ENCODE results near the gene TMC6. TPM values are rescaled to one million over a fixed set of nuclear protein-coding genes. Genes with fewer than 3 reads are reported as not detected.

The TMC6 gene
- total and polyA plus RNA-seq, 8 donors, result 31.4 to 152 (median 42.8) TPM

DNA sequence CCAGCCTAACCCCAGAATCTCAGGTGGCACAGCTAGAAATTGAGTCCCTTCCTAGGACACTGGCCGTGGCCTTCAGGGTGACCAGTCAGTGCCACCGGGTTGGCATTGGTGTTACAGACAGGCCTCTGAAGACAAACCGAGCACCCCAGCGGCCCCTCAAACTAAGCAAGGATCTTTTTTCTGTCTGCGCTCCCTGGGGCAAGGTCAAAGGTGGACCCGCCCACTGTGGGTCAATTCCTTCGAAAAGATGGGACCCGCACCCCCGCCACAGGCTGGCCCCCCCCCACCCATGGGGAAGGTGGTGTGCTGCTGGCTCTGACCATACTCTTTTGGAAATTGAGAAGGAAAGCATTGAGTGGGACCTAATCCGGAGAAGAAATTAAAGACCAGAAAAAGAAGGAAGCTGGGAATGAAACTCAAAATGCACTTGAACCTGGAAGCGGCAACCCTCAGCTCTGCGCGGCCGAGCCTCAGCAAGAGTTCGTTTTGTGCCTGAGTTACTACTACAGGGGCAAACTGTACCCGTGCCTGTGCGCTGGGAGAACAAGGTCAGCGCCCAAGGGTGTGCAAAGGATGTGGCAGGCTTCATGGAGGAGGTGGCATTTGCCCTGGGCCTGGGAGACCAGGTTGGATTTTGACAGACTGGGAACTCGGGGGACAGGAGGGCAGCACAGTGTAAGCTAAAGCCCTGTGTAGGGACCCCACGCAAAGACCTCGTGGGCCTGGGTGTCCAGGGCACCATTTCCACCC lies 20.4 kb downstream of the TMC6 start:
- ATAC-seq, result no peak
- no peak overlapping the region for H3K27ac ChIP-seq
- H3K4me3 ChIP-seq, result no peak overlapping the region
- H3K36me3 ChIP-seq, result peaks cover 0 to 82% of the 10 kb centered on the region in 2 donors
- H3K9me3 ChIP-seq, result no peaks in the 10 kb centered on the region
- H3K27me3 ChIP-seq, result no peaks in the 10 kb centered on the region
- intact Hi-C loops (cut with DNase I), result no loop called here
- DNase-seq, result peak in 1 of 4 donors; percentile 44
- H3K4me1 ChIP-seq, result peaks cover 0 to 10% of the 10 kb centered on the region in 2 donors
- TF ChIP-seq, protein P1, sequence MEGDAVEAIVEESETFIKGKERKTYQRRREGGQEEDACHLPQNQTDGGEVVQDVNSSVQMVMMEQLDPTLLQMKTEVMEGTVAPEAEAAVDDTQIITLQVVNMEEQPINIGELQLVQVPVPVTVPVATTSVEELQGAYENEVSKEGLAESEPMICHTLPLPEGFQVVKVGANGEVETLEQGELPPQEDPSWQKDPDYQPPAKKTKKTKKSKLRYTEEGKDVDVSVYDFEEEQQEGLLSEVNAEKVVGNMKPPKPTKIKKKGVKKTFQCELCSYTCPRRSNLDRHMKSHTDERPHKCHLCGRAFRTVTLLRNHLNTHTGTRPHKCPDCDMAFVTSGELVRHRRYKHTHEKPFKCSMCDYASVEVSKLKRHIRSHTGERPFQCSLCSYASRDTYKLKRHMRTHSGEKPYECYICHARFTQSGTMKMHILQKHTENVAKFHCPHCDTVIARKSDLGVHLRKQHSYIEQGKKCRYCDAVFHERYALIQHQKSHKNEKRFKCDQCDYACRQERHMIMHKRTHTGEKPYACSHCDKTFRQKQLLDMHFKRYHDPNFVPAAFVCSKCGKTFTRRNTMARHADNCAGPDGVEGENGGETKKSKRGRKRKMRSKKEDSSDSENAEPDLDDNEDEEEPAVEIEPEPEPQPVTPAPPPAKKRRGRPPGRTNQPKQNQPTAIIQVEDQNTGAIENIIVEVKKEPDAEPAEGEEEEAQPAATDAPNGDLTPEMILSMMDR (IDR thresholded peaks at IDR 0.05), result no peak

GRCh38 chr17:78107457-78107856 lies 21.1 kb downstream of the TMC6 start:
- H3K4me1 ChIP-seq, result peaks cover 0 to 3% of the 10 kb centered on the region in 2 donors
- TF ChIP-seq, protein P1 (IDR thresholded peaks at IDR 0.05), result no peak
- H3K4me3 ChIP-seq, result no peak overlapping the region
- peaks cover 0 to 82% of the 10 kb centered on the region in 2 donors for H3K36me3 ChIP-seq
- DNase-seq, result no peak
- ATAC-seq, result no peak
- H3K27me3 ChIP-seq, result no peaks in the 10 kb centered on the region
- H3K27ac ChIP-seq, result no peak overlapping the region
- intact Hi-C loops (cut with DNase I), result no loop called here
- no peaks in the 10 kb centered on the region for H3K9me3 ChIP-seq

DNA sequence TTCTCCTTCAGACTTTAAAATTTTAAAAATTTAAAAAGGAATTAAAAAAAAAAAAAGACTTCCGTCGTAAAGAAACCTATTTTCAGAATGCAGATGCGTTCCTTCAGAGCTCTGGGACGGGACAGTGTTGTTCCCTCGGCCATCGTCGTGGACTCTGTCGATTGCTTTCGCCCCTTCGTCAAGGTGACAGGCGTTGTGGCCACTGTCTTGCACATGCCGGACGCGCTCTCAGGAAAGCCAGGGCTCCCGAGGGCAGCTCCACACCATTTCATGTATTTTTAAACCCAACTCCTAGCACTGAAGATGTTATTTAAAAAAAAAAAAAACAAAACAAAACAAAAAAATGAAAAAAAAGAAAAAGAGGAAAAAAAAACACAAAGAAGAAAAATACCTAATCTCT lies 22.3 kb downstream of the TMC6 start:
- intact Hi-C loops (cut with DNase I), result no loop called here
- no peak for ATAC-seq
- Histone ChIP-seq H3K27me3 (no peaks in the 10 kb centered on the region), H3K36me3 (peaks cover 0 to 75% of the 10 kb centered on the region in 2 donors), H3K4me1 (no peaks in the 10 kb centered on the region), H3K9me3 (no peaks in the 10 kb centered on the region), H3K27ac (no peak overlapping the region), H3K4me3 (no peak overlapping the region)
- TF ChIP-seq, protein P1 (IDR thresholded peaks at IDR 0.05), result no peak
- DNase-seq, result peak in 1 of 4 donors; percentile 63

GRCh38 chr17:78105551-78105950 lies 23.0 kb downstream of the TMC6 start:
- Histone ChIP-seq H3K36me3 (peaks cover 0 to 69% of the 10 kb centered on the region in 2 donors), H3K4me3 (no peak overlapping the region), H3K27me3 (no peaks in the 10 kb centered on the region), H3K4me1 (no peaks in the 10 kb centered on the region), H3K27ac (no peak overlapping the region), H3K9me3 (no peaks in the 10 kb centered on the region)
- TF ChIP-seq, protein P1 (IDR thresholded peaks at IDR 0.05), result no peak
- ATAC-seq (no peak), DNase-seq (no peak)
- intact Hi-C loops (cut with DNase I), result no loop called here

- H3K4me3 ChIP-seq, result no peak overlapping the region
- no peak for DNase-seq
- H3K4me1 ChIP-seq, result no peaks in the 10 kb centered on the region
- TF ChIP-seq, protein P1 (IDR thresholded peaks at IDR 0.05), result no peak
- no peaks in the 10 kb centered on the region for H3K27me3 ChIP-seq
- no peak for ATAC-seq
- no peak overlapping the region for H3K27ac ChIP-seq
- H3K36me3 ChIP-seq, result peaks cover 0 to 69% of the 10 kb centered on the region in 2 donors
- H3K9me3 ChIP-seq, result no peaks in the 10 kb centered on the region
- intact Hi-C loops (cut with DNase I), result no loop called here
These were observed 23.5 kb downstream of the TMC6 start for GRCh38 chr17:78105101-78105500.

All from left lung (tissue), 10 donors.